GM18526 (cell line): Measurements from ENCODE around the gene GLOD4.
A peak's percentile ranks its signal among the peaks of the same experiment; 100 is the strongest.

Experiments used
- POLR2A ChIP-seq: IDR thresholded peaks from 3 replicates; pipeline ENCODE4 v1.6.1; 2011; ENCODE audit not compliant: insufficient read length; ENCODE audit errors: extremely low read depth

Gene GLOD4

GRCh38 chr17:781805-782731 lies at the start of gene GLOD4, which contains the start of gene MRM3:
Gene GLOD4 (minus strand): TSS chr17:782280. CDS start chr17:782255, 25 bp downstream.
Gene MRM3 (plus strand): TSS chr17:782353. CDS start chr17:782379, 26 bp downstream.
- TF ChIP-seq POLR2A = peak; percentile 84

- TF ChIP-seq POLR2A = no peak
Measured at GRCh38 chr17:830950-831349, 48.9 kb upstream of the GLOD4 start.

GRCh38 chr17:830381-830780 lies 48.3 kb upstream of the GLOD4 start:
- no peak for TF ChIP-seq POLR2A

GRCh38 chr17:828761-829160 lies 46.7 kb upstream of the GLOD4 start:
- no peak for TF ChIP-seq POLR2A

GRCh38 chr17:826778-827177 lies 44.7 kb upstream of the GLOD4 start:
- TF ChIP-seq POLR2A = no peak

GRCh38 chr17:825216-825615 lies 43.1 kb upstream of the GLOD4 start:
- no peak for TF ChIP-seq POLR2A

GRCh38 chr17:824378-824777 lies 42.3 kb upstream of the GLOD4 start:
- TF ChIP-seq POLR2A = no peak

- no peak for TF ChIP-seq POLR2A
Measured at GRCh38 chr17:823501-823902, 41.4 kb upstream of the GLOD4 start.

- TF ChIP-seq POLR2A = no peak
Measured at GRCh38 chr17:819251-819650, 37.2 kb upstream of the GLOD4 start.

- no peak for TF ChIP-seq POLR2A
Measured at GRCh38 chr17:814371-814770, 32.3 kb upstream of the GLOD4 start.

- TF ChIP-seq POLR2A = no peak
Measured at GRCh38 chr17:812638-813204, 30.6 kb upstream of the GLOD4 start.

GRCh38 chr17:811051-811784 lies 29.1 kb upstream of the GLOD4 start:
- no peak for TF ChIP-seq POLR2A

GRCh38 chr17:807523-808294 lies 25.6 kb upstream of the GLOD4 start:
- no peak for TF ChIP-seq POLR2A

GRCh38 chr17:806781-807522 lies 24.9 kb upstream of the GLOD4 start:
- TF ChIP-seq POLR2A = no peak
